Colonic mucosa (tissue), 4 donors: ENCODE results near the gene DAZAP1. TPM values are rescaled to one million over a fixed set of nuclear protein-coding genes. Genes with fewer than 3 reads are reported as not detected.

Source experiments
- DNase-seq: peaks from one replicate; pipeline ENCODE4 v3.0.0-alpha.2; 2020
- H3K27ac ChIP-seq: fragments of 200-600 bp; one replicate; pipeline ENCODE4 v1.8.0; 2021
- H3K27me3 ChIP-seq: fragments of 200-600 bp; one replicate; pipeline ENCODE4 v1.8.0; 2021
- H3K36me3 ChIP-seq: fragments of 200-600 bp; one replicate; pipeline ENCODE4 v1.8.0; 2021
- H3K4me1 ChIP-seq: fragments of 200-600 bp; one replicate; pipeline ENCODE4 v1.8.0; 2021; ENCODE audit warnings: mild to moderate bottlenecking
- H3K4me3 ChIP-seq: fragments of 200-600 bp; one replicate; pipeline ENCODE4 v1.8.0; 2021
- H3K9ac ChIP-seq, 2 donors: one replicate each; pipeline ENCODE4 v1.7.0; 2013; ENCODE audit warnings: control low read depth in 2 of 2, low read depth in 2 of 2, low read length in 2 of 2
- H3K9me3 ChIP-seq: fragments of 200-600 bp; one replicate; pipeline ENCODE4 v1.8.0; 2021
- intact Hi-C: fragments of 100-400 bp; cut with DNase I; formaldehyde crosslinking; loops from one replicate; pipeline ENCODE4 v1.14.1; 2022
- total RNA-seq, 2 donors: library from RNA; stranded (reverse); fragmentation: NEBNext Ultra II Directional in 1 of 2; extraction: Animal tissue kit (Norgen Biotek cat#: 25700) in 1 of 2; gene quantifications; one replicate each; pipeline ENCODE4 v1.2.1, GENCODE V29; 2021
- TF ChIP-seq, protein P1 (sequence below): fragments of 200-600 bp; IDR thresholded peaks from one replicate; pipeline ENCODE4 v1.8.0; 2022; ENCODE audit warnings: antibody characterized with exemption, mild to moderate bottlenecking
- donor health status: healthy.
- donor health status: DM: no; HTN: no; CAD: no.
- donor health status: DM: no; HTN: no; CAD: no.

Gene DAZAP1
- total RNA-seq, 2 donors from 2014 or later, result 92.9 to 210 TPM

- Histone ChIP-seq H3K27ac (no peak overlapping the region), H3K9me3 (no peaks in the 10 kb centered on the region), H3K27me3 (no peaks in the 10 kb centered on the region), H3K36me3 (no peaks in the 10 kb centered on the region), H3K4me1 (no peaks in the 10 kb centered on the region), H3K9ac (no peak overlapping the region), H3K4me3 (no peak overlapping the region)
- intact Hi-C loops, result loop anchor here (5.0 kb wide), 1 partner anchor 40 kb away; no protein-coding TSS in a partner anchor
- TF ChIP-seq, protein P1, sequence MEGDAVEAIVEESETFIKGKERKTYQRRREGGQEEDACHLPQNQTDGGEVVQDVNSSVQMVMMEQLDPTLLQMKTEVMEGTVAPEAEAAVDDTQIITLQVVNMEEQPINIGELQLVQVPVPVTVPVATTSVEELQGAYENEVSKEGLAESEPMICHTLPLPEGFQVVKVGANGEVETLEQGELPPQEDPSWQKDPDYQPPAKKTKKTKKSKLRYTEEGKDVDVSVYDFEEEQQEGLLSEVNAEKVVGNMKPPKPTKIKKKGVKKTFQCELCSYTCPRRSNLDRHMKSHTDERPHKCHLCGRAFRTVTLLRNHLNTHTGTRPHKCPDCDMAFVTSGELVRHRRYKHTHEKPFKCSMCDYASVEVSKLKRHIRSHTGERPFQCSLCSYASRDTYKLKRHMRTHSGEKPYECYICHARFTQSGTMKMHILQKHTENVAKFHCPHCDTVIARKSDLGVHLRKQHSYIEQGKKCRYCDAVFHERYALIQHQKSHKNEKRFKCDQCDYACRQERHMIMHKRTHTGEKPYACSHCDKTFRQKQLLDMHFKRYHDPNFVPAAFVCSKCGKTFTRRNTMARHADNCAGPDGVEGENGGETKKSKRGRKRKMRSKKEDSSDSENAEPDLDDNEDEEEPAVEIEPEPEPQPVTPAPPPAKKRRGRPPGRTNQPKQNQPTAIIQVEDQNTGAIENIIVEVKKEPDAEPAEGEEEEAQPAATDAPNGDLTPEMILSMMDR, result no peak
- DNase-seq, result no peak
Measured at GRCh38 chr19:1362387-1363257, 44.8 kb upstream of the DAZAP1 start.

GRCh38 chr19:1363599-1363998 lies 43.8 kb upstream of the DAZAP1 start:
- H3K36me3 ChIP-seq, result no peaks in the 10 kb centered on the region
- intact Hi-C loops, result loop anchor here (5.0 kb wide), 1 partner anchor 41 kb away; no protein-coding TSS in a partner anchor

GRCh38 chr19:1364070-1364704 lies 43.2 kb upstream of the DAZAP1 start:
- Histone ChIP-seq H3K36me3 (no peaks in the 10 kb centered on the region), H3K4me3 (no peak overlapping the region), H3K27ac (no peak overlapping the region), H3K9ac (no peak overlapping the region), H3K4me1 (no peaks in the 10 kb centered on the region), H3K9me3 (no peaks in the 10 kb centered on the region), H3K27me3 (no peaks in the 10 kb centered on the region)
- intact Hi-C loops, result loop anchor here (5.0 kb wide), 1 partner anchor 42 kb away; no protein-coding TSS in a partner anchor
- TF ChIP-seq, protein P1, result no peak
- no peak for DNase-seq

More at GRCh38 chr19:1363599-1363998, 43.8 kb upstream of the DAZAP1 start:
- DNase-seq, result no peak
- H3K27ac ChIP-seq, result no peak overlapping the region
- no peaks in the 10 kb centered on the region for H3K27me3 ChIP-seq
- H3K9ac ChIP-seq, result no peak overlapping the region
- H3K9me3 ChIP-seq, result no peaks in the 10 kb centered on the region
- TF ChIP-seq, protein P1, result no peak
- no peaks in the 10 kb centered on the region for H3K4me1 ChIP-seq
- no peak overlapping the region for H3K4me3 ChIP-seq

DNA sequence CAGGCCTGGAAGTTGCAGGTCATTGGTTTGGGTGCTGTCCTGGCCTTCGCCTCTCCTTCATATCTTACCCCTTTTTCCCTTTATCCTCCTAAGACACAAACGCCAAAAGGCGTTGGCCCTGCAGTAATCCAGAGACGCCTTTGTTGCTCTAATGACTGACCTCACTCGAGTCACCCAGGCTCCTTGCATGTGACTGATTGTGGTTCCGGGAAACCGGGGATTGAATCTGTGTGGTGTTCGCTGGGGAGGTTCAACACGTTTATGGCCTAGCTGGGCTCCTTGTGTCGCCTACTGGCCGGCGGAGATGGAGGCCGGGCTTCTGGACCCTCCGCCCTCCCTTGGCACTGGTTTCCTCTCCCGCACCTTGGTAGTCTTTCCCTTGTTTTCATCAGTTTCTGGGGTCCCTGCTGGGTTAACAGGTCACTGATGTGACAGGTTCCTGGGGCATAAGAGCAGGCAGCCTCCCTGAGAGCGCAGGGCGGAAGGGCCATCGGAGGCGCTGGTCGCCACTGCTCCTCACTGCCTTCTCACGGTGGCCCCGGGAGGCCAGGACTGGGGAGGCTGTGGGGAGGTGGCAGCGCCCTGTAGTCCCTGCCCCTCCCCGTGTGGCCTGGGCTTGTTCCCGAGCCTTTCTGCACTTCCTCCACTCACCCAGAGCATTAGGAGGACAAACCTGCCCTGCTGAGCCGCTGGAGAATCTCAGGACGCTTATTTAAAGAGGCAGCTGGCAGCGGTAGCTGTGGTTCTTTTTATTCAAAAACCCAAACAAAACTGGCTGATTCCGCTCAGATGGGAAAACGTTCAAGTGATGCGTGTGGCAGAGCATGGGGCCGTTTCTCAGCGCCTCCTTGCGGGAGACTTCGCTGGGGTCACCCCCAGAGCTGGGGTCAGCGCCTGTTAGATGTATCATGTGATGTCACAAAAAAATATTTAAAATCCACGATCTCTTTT lies 41.8 kb upstream of the DAZAP1 start:
- Histone ChIP-seq H3K36me3 (no peaks in the 10 kb centered on the region), H3K9ac (no peak overlapping the region), H3K4me1 (no peaks in the 10 kb centered on the region), H3K27ac (no peak overlapping the region), H3K27me3 (no peaks in the 10 kb centered on the region), H3K4me3 (no peak overlapping the region), H3K9me3 (no peaks in the 10 kb centered on the region)
- no peak for DNase-seq
- TF ChIP-seq, protein P1, result no peak
- intact Hi-C loops, result no loop called here

DNA sequence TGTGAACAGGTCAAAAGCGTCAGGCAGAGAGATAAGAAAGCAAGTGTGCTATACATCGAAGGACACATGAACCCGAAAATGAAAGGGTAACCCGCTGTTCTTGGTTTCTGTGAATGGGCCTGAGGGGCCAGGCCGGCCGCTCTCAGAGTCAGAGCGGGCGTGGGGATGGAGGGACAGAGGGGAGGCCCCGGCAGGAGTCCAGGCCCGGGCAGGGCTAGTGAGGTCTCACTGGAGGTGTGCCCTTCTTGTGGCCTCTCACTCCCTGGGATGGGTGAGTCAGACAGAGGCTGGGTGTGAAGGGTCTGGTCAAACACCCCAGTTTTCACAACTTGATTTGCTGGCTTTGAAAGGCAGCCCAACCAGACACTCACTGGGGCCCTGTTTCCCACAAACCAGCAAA lies 41.1 kb upstream of the DAZAP1 start:
- Histone ChIP-seq H3K9ac (no peak overlapping the region), H3K9me3 (no peaks in the 10 kb centered on the region), H3K4me3 (no peak overlapping the region), H3K27me3 (no peaks in the 10 kb centered on the region), H3K36me3 (no peaks in the 10 kb centered on the region), H3K4me1 (no peaks in the 10 kb centered on the region), H3K27ac (no peak overlapping the region)
- intact Hi-C loops, result no loop called here
- TF ChIP-seq, protein P1, result no peak
- DNase-seq, result no peak
